H1 (cell line): ENCODE measurements around the gene GSTT4.
"Not testable (repeated sequence)": the region's sequence is repeated elsewhere in the genome, so short reads cannot be mapped to it uniquely, and the experiment has no call there.

Experiments
- ATF2 ChIP-seq: IDR thresholded peaks from 2 replicates; pipeline ENCODE4 v1.6.1; 2012; ENCODE audit warnings: low read length, inconsistent platforms
- POLR2A ChIP-seq, 2 experiments: IDR thresholded peaks; 1 replicate in 1 of 2; 2 replicates in 1 of 2; pipeline ENCODE4 v1.6.1; 2011; ENCODE audit warnings: low read depth in 2 of 2, low read length in 2 of 2, mild to moderate bottlenecking in 2 of 2; ENCODE audit errors: control extremely low read depth in 1 of 2
- TBP ChIP-seq: IDR thresholded peaks from 2 replicates; pipeline ENCODE4 v1.6.1; 2011; ENCODE audit warnings: low read depth, low read length, improper control_type of control experiment

- not testable (repeated sequence) for TF ChIP-seq ATF2; POLR2A (IDR thresholded peaks at IDR 0.05; ENCODE audit: control extremely low read depth in 1 of 2, low read depth in 2 of 2, low read length in 2 of 2); TBP
These were observed 18.6 kb downstream of the GSTT4 start for GRCh38 chr22:23986538-23987178.
